GM19035 (cell line): ENCODE results near the gene HSD17B8.

Source experiments
- ATAC-seq: cut with Tn5 transposase; IDR thresholded peaks from one replicate; pipeline ENCODE4 v1.9.1; 2021; ENCODE audit not compliant: unreplicated experiment

The HSD17B8 gene

DNA sequence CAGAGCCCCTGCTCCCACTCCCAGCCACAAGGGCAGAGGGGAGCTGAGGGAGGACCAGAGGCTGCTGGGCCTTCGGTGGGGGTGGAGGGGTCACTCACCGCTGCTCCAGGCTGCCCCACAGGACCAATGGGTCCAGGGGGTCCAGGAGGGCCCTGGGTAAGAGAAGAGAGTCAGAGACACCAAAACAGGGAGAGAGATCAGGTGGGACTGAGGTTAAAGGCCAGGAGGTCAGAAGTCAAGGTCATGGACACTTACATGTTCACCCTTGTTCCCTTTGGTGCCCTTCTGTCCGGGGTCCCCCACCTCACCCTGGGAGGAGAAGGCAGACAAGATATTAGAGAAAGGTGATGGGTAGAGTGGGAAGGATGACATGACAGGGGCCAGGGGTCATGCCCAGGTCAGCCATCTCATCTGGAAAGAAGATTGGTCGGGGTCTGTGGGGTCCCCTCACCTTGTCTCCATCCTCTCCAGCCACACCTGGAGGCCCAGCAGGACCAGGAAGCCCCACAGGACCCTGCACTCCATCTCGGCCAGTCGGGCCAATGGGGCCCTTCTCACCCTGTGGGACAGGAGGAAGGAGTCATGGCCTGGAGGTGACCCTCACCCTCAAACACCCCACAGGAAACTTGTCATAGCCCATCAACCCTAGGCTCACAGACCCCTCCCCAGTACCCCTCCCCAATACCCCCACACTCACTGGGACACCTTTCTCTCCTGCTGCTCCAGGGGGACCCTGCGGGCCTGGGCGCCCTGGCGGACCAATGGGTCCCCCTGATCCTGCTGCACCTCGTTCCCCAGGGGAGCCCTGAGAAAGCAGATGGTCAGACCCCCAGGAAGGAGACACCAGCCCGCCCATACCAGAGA, 33.2 kb upstream of the HSD17B8 start:
- no peak for ATAC-seq

DNA sequence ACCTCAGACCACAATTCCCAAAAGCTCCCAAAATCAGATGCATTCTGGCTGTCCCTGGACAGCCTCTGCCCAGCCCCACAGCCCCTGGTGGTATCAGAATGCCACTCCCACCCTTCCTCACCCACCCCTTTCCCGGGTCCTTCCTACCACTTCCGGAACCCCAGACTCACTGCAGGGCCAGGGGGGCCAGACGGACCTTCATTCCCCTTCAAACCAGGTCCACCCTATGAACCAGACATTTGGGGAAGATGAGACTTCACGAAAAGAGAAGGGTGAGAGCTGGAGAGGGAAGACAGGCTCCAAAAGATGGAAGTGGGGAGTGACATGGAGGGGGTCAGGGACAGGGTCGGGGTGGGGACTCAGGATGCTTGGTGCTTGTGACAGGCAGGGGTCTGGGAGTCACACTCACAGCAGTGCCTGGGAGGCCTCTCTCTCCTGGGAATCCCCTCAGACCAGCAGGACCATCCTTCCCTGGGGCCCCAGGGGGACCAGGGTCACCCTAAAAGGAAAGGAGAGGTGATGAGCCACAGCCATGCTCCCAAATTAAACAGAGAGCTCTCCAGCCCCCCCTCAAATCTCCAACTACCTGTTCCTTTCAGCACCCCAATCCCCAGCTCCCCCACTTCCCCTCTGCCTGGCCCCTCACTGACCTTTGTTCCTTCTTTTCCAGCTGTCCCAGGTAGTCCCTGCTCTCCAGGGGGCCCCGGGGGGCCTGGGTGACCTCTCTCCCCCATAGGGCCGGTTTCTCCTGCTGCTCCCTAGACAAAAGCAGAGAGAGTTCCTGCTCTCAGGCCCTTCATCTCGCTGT, 32.4 kb upstream of the HSD17B8 start:
- ATAC-seq = no peak

DNA sequence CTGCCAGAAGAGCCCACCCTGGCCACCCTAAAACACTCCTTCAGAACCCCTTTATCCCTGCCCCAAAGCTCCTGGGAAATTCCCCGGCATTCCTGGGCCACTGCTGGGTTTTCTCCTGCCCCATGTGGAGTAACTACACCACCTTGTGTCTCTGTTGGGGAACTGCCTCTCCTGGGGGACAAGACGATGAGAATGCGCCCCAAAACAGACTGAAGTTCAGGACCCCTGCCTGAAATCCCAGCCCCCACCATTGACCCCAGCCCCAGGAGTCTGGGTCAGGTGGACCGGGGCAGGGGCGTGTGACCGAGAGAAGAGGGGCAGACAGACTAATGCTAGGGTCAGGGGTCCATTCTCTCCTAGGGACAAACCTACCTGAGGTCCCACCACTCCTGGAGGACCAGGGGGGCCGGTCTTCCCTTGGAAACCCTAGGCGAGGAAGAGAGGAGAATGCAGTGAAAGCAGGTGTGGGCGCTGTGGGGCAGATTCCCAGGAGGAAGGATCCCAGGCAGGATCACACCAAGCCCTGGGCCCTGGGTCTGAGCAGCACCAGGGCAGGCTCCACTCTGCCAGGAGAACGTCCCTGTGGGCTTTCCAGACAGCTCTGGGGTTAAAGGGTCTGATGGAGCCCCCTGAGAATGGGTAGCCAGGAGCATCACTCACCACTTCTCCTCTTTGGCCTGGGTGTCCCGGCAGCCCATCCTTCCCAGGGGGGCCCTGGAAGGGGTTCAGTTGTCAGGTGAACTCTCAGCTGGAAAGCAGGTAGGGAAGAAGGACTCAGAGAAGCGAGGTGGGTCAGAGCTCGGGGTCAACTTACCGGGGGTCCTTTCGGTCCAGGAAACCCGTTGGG, 31.5 kb upstream of the HSD17B8 start:
- ATAC-seq = no peak

DNA sequence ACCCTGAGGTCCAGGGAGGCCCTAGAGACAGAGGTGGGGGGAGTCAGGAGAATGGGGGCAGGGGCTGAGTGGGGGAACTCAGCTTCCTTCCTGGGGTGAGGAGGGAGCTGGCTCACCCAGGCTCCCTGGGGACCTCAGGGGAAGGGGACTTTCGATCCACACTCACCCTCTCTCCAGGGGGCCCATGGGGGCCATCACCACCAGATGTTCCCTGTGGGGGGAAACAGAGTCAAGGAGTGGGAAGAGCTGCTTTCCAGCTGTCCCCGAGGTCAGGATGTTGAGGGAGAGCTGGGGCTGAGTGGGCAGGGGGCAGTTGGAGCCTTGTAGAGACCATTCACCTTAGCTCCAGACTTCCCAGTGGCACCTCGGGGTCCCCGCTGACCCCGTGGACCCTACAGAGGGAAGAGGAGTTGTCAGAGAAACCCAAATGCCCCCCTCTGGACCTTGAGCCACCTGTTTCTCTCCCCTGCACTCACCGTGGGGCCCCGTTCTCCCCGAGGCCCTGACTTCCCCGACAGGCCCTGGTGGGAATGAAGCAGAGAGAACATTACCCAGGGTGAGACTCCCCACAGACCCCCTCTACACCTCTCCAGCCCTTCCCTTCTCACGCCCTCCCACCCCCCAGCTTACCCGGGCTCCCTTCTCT, 30.8 kb upstream of the HSD17B8 start:
- ATAC-seq = no peak

DNA sequence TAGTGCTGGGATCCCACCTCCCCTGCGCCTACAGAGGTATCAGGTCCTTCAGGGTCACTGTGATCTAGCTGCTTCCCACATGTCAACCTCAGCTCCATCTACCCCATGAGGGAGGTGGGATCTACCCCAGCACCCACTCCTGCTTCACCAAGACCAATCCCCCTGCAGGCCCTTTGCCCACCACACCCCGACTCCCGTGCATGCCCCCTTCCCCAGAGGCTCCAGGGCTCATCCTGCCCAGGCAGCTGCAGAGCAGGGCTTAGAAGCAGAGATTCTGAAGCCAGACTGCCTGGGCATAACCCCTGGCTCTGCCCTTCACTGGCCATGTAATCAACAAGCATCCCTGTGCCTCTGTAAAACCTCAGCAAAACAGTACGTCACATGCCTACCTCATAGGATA, 29.7 kb upstream of the HSD17B8 start:
- ATAC-seq = no peak

DNA sequence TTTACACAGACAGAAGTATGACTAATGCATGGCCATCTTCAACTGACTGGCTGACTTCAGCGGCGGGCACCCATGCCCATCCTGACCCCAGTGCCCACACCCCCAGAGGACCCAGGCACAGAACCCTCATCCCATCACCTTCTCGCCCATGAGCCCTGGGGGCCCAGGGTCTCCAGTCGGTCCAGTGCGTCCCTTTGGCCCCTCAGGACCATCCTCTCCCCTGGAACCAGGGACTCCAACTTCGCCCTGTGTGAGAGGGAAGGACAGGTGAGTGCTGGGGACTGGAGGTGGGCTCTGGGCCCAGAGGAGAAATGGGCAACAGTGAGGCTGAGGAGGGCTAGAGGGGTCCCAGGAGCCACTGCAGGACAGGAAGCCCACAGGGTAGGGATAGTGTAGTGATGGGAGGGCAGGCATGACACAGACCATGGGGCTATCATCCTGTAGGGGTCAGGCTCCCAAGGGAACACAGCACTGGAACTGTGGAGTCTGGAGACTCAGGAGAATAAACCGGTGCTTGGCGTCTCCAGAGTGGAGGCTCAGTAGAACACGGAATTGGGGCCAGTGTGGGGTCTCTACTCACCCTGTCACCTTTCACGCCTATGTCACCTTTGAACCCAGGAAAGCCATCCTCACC, 28.9 kb upstream of the HSD17B8 start:
- no peak for ATAC-seq

DNA sequence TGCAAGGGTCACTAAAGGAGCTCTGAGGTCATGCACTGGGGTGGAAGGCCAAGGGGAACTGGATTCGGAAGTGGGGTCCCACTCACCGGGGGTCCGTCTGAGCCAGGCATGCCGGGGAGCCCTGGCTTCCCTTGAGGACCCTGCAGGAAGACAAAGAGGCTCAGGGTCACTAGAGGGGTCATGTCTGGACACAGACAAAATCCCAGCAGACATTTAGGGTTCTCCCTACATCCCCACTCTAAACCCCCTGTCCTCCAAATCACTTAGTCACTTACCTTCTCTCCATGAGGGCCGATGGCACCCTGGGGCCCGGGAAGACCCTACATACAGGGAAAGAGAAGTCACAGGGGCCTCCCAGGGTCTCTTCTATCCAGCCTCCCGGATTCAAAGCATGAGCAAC, 27.5 kb upstream of the HSD17B8 start:
- ATAC-seq = no peak

DNA sequence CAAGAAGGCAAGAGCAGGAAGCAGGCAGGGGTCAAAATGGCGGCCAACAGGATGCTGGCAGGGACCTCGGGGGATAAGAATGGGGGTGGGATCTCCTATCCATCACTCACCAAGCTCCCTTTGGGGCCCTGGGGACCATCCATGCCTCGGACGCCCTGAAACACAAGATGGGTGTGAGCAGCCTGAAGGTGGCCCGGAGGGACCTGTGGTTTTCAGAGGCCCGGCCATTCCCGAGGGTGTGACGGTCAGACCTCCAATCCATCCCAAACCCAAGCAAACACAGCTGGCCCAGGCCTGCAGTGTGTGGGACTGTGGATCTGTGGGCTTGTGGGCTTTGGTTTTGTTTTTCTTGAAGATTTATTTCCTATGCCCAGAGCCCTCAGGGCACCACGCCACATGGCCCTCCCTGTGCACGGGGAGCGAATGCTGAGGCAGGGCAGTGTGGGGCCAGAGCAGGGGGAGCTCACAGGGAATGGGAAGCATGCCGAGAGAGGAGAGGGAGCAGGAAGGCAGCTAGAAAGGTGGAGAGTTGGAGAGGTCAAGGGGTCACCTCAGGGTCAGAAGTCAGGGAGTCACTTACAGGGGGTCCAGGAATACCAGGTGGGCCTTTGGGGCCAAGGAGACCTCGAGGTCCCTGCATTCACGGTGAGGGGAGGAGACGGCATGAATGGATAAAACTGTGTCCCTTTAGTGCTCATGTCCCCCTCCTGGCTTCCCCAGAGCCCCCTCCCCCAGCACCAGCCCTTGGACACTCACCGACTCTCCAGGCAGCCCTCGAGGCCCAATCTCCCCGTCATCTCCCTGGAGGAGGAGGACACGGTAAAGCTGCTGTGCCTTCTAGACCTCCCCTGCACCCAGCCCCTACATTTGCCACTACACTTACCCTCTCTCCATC, 26.7 kb upstream of the HSD17B8 start:
- ATAC-seq = no peak

DNA sequence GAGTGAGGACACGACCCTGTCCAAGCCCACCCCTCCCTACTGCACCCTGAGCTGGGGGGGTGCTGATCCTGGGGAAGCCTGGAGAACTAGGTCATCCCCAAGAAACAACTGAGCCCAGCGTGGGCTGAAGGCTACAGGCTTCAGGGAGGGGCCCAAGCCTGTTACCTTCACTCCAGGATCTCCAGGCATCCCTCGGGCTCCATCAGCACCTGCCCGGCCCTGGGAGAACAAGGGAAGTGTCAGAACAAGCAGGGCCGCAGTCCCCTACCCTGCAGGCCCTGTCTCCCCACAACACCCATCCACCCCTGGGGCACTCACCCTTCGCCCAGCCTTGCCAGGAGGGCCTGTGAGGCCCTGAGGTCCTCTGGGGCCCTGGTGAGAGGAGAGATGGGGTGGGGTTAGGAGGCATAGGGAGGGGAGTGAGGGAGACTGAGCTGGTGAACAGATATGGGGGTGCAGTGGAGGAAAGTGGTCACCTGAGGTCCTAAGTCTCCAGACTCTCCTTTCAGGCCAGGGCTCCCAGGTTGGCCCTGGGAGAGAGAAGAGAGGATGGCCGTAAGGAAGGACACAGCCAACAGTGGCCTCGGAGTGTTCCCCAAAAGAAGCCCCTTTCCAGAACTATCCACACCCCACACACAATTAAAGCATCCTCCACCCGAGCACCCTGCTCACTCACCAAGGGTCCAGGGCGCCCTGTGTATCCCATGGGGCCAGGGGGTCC, 25.5 kb upstream of the HSD17B8 start:
- ATAC-seq = no peak

DNA sequence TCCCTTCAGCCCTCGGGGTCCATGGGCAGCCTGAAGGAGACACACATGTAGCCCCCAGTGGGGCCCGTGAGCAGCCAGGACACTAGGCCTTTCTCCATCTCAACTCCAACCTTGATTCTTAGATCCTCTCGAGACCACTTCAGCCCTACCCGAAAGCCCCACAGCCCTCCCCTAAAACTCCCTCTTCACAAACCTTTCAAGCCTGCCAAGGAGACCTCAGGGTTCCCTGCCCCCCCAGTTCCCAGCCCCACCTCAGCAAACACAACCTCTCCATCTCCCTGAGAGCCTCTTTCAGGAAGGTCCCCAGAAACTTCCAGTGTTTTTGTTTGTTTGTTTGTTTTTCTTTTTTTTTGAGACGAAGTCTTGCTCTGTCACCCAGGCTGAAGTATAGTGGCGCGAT, 23.3 kb upstream of the HSD17B8 start:
- no peak for ATAC-seq

DNA sequence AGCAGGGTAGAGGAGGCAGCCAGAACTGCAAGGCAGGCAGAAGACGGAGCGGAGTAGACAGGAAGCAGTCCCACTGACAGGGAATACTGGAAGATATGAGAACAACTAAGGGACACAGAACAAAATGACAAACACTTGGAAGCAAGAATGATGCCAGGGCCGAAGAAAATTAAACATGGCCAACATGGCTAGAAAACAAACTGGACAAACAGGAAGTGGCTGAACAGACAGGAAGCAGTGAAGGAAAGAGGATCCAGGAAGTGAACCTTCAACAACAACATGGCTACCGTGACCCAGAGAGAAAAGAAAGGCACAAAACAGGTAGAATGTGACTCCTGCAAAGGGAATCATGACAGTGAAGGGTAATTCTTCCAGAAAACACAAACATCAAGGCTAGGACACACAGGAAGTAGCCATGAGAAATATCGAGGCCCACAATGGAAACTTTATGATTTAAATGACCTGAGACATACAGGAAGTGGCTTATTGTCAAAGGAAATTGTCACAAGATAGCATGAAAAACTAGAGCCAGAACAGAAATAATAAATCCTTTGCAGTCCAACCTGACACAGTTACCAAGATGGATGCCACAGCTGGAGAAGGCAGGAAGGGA, 21.3 kb upstream of the HSD17B8 start:
- ATAC-seq = no peak

DNA sequence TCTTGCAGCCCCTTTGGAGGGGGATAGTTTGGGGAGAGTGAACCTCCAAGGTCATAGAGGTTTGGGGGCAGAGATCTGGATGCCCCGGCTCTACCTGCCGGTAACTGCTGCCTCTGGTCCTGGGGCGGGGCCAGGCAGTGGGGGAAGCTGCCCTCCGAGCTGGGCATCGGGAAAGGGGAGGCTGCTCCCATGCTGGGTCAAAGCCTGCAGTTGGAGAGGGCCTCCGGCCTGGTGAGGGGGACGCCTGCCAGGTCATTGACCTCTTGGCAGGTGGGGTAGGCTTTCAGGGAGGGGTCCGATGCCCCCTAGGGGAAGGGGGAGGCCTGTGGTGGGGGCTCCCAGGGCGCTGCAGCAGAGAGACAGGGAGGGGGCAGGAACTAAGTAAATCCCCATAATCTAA, 19.3 kb upstream of the HSD17B8 start:
- no peak for ATAC-seq

DNA sequence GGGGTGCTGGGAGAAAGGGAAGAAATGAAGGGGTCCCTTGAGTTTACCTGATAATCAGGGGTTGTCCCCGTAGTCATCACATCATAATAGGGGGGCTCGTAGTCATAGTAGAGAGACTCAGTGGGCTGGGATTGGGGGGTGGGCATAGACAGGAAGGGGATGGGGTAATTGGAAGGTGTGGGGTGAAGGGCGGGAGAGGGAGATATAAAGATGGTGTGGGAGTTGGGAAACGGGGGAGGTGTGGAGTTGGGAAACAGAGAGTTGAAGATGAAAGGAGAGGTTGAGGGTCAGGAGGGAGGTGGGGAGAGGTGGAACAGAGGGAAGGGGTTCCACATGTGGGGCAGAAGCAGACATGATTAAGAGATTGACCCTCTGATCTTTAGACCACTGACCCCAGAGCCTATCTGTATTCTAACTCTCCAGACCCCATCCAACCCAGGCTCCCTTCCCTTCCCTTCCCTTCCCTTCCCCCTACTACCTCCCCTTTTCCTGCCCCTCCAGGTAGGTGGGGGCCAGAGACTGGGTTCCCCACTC, 18.7 kb upstream of the HSD17B8 start:
- no peak for ATAC-seq

DNA sequence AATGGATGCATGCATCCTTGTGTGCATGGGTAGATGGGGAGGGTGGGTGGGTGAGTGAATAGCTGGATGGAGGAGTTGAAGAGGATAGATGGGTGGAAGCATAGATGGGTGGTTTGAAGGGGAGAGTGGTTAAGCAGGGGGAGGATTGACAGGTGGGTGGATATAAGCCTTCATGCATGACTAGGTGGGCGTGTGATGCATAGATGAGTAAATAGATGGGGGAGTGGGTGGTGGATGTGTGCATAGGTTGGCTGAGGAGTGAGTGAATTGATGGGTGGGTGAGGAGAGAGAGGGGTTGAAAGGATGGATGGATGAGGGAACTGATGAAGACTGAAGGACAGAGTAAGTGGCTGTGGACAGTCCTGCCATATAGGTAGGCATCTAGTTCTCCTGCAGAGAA, 16.6 kb upstream of the HSD17B8 start:
- ATAC-seq = no peak

DNA sequence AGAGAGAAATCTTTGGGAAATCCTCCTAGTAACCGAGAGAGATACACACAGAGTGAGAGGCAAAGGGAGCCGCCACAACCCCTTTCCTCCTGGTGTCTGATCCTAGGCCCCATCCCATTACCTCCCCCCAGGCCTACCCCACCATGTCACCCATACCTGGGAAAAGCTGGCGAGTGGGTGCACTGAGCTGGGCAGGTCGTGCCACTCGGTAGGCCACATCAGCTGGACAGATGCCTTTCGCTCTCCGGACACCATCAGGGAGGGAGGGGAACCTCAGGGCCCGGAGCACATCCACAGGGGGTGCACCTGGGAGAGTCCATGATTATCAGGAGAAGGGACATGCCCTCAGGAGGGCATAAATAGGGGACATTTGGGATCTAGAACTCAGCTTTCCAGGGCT, 15.3 kb upstream of the HSD17B8 start:
- ATAC-seq = no peak

DNA sequence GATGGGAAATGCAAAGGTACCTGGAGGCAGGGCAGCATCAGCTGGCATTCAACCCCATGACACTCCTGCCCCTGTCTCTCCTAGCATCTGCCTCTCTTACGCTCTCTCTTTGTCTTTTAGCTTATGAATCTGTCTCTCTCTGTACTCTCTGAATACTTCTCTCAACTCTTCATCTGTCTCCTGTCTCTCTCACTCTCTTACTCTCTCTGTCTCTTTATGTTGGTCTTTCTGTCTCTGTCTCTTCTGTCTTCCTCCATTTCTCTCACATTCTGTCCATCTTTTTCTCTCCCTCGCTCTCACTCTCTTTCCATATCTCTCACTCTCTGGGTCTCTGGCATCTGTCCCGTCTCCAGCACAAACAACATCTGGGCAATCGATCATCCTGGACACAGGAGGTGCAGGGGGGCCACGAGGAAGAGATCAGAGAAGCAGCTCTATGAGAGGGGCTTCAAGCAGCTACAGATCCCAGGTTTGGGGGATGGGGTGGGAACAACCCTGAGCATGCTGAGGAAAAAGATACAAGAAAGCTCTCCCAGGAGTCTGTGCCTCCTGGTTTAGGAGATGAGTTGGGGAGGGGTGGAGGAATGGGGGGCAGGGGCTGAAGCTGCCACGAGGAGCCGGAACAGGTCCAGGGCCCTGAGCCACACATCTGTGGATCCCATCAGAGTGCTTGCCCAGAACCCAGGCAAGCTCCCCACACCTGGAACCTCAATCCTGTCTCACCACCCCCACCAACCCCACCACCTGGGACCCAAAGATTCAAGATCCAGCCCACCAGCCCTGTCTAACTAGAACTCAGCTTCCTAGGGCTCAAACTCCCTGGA, 14.6 kb upstream of the HSD17B8 start:
- no peak for ATAC-seq

DNA sequence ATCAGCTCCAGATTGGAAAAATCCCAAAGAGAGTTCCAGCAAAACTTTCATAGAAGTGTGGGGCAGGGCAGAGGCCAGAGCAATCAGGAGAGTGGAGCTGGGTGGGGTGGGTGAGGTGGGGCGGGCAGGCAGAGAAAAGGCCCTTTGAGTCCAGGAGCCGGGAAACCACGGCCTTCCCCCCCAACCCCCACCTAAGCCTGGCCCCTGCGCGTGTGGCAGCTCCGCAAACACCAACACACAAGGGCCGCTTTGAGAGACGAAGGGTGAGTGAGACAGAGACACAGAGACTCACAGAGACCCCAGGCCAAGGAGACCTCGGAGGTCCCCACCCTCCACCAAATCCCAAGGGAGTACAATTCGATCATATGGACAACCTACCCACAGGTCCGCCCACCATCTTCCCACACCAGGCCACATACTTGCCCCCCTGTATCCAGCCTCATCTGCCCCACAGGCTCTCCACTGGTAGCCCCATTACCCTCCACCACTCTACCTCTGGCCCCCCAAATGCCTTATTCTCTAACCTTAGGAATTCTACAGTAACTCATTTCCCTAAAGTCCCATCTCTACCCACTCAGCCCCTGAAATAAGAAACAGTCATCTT, 13.8 kb upstream of the HSD17B8 start:
- ATAC-seq = no peak
